Colonic mucosa (tissue), 4 donors: ENCODE results near the gene FBLIM1. TPM values are rescaled to one million over a fixed set of nuclear protein-coding genes. Genes with fewer than 3 reads are reported as not detected.

ENCODE experiments used
- DNase-seq: peaks from one replicate; pipeline ENCODE4 v3.0.0-alpha.2; 2020
- H3K27ac ChIP-seq: fragments of 200-600 bp; one replicate; pipeline ENCODE4 v1.8.0; 2021
- H3K27me3 ChIP-seq: fragments of 200-600 bp; one replicate; pipeline ENCODE4 v1.8.0; 2021
- H3K36me3 ChIP-seq: fragments of 200-600 bp; one replicate; pipeline ENCODE4 v1.8.0; 2021
- H3K4me1 ChIP-seq: fragments of 200-600 bp; one replicate; pipeline ENCODE4 v1.8.0; 2021; ENCODE audit warnings: mild to moderate bottlenecking
- H3K4me3 ChIP-seq: fragments of 200-600 bp; one replicate; pipeline ENCODE4 v1.8.0; 2021
- H3K9ac ChIP-seq, 2 donors: one replicate each; pipeline ENCODE4 v1.7.0; 2013; ENCODE audit warnings: control low read depth in 2 of 2, low read depth in 2 of 2, low read length in 2 of 2
- H3K9me3 ChIP-seq: fragments of 200-600 bp; one replicate; pipeline ENCODE4 v1.8.0; 2021
- CTCF ChIP-seq: fragments of 200-600 bp; IDR thresholded peaks from one replicate; pipeline ENCODE4 v1.8.0; 2022; ENCODE audit warnings: antibody characterized with exemption, mild to moderate bottlenecking
- intact Hi-C: fragments of 100-400 bp; cut with DNase I; formaldehyde crosslinking; loops from one replicate; pipeline ENCODE4 v1.14.1; 2022
- total RNA-seq, 2 donors: library from RNA; stranded (reverse); fragmentation: NEBNext Ultra II Directional in 1 of 2; extraction: Animal tissue kit (Norgen Biotek cat#: 25700) in 1 of 2; gene quantifications; one replicate each; pipeline ENCODE4 v1.2.1, GENCODE V29; 2021
- donor health status: healthy.
- donor health status: DM: no; HTN: no; CAD: no.
- donor health status: DM: no; HTN: no; CAD: no.

FBLIM1 gene
- total RNA-seq, 2 donors from 2014 or later, result 167 to 213 TPM

GRCh38 chr1:15735304-15736037 lies 23.1 kb upstream of the FBLIM1 start:
- no peaks in the 10 kb centered on the region for H3K9me3 ChIP-seq
- intact Hi-C loops, result no loop called here
- H3K4me3 ChIP-seq, result no peak overlapping the region
- peak overlapping the region; percentile 7 for H3K27ac ChIP-seq
- peaks cover 9% of the 10 kb centered on the region for H3K36me3 ChIP-seq
- TF ChIP-seq CTCF, result no peak
- no peaks in the 10 kb centered on the region for H3K27me3 ChIP-seq
- no peak for DNase-seq
- peaks cover 5% of the 10 kb centered on the region for H3K4me1 ChIP-seq
- peak overlapping the region; percentile 68 to 92 for H3K9ac ChIP-seq

- H3K4me3 ChIP-seq, result no peak within 1 kb of the TSS
- no peak for TF ChIP-seq CTCF
- peak; percentile 95 for DNase-seq
- peaks cover 9% of the 10 kb centered on the region for H3K36me3 ChIP-seq
- H3K27ac ChIP-seq, result peak within 1 kb of the TSS; percentile 7
- no peaks in the 10 kb centered on the region for H3K9me3 ChIP-seq
- peaks cover 5% of the 10 kb centered on the region for H3K4me1 ChIP-seq
- intact Hi-C loops, result no loop called here
- no peaks in the 10 kb centered on the region for H3K27me3 ChIP-seq
- peak within 1 kb of the TSS; percentile 68 to 92 for H3K9ac ChIP-seq
Observed at GRCh38 chr1:15736038-15736891, 22.3 kb upstream of the FBLIM1 start, which contains the start of gene SLC25A34. Gene SLC25A34 (plus strand): TSS chr1:15736258. CDS start chr1:15736486, 228 bp downstream.

- no peak overlapping the region for H3K4me3 ChIP-seq
- H3K27ac ChIP-seq, result peak overlapping the region; percentile 7
- H3K9me3 ChIP-seq, result no peaks in the 10 kb centered on the region
- no peaks in the 10 kb centered on the region for H3K27me3 ChIP-seq
- H3K9ac ChIP-seq, result peak overlapping the region in 1 of 2 donors; percentile 92
- peaks cover 5% of the 10 kb centered on the region for H3K4me1 ChIP-seq
- intact Hi-C loops, result no loop called here
- DNase-seq, result peak; percentile 81
- TF ChIP-seq CTCF, result no peak
- peaks cover 9% of the 10 kb centered on the region for H3K36me3 ChIP-seq
Observed at GRCh38 chr1:15736892-15737261, 21.7 kb upstream of the FBLIM1 start.

- no peak overlapping the region for H3K4me3 ChIP-seq
- H3K27ac ChIP-seq, result no peak overlapping the region
- H3K9ac ChIP-seq, result peak overlapping the region; percentile 34 to 42
- H3K27me3 ChIP-seq, result no peaks in the 10 kb centered on the region
- peaks cover 5% of the 10 kb centered on the region for H3K36me3 ChIP-seq
- TF ChIP-seq CTCF, result no peak
- DNase-seq, result no peak
- intact Hi-C loops, result no loop called here
- H3K4me1 ChIP-seq, result peaks cover 5% of the 10 kb centered on the region
- H3K9me3 ChIP-seq, result no peaks in the 10 kb centered on the region
Observed at GRCh38 chr1:15737324-15738319, 21.0 kb upstream of the FBLIM1 start.
